ENCODE results near the gene PNPLA5. TPM values are rescaled to one million over a fixed set of nuclear protein-coding genes. Genes with fewer than 3 reads are reported as not detected.

The PNPLA5 gene
- total RNA-seq, 3 donors from 2014 or later (not counting 1 experiment from before 2014, with no cell fraction given), result not detected

DNA sequence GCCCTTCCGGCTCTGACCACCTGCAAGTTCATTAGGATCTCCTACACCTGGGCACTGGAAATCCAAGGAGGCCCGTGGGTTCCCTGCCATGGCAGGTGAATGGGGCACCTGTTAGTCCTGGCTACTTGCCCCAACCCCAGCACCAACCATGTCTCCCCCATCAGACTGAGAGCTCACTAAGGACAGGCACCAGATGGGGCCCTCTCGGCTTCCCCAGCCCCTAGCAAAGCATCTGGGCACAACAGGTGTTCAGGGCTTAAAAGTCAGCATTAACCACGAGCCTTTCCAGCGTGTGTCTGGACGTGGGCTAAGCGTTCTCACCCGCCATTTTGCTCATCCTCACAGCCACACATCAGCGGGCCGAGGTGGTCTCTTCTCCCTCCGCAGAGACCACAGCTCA lies 31.7 kb downstream of the PNPLA5 start:
- Mint-ChIP-seq H3K36me3 (no peaks in the 10 kb centered on the region), H3K9me3 (no peaks in the 10 kb centered on the region), H3K27ac (no peak overlapping the region), H3K27me3 (ENCODE audit: low read depth in 2 of 2) (peaks cover 46 to 47% of the 10 kb centered on the region in 2 donors), H3K4me1 (no peaks in the 10 kb centered on the region), H3K4me3 (no peak overlapping the region)
- H3K36me3 ChIP-seq (ENCODE audit: control insufficient read depth, insufficient read depth, low read length), result no peaks in the 10 kb centered on the region
- H3K9me3 ChIP-seq (ENCODE audit: control insufficient read depth, insufficient read depth, low read length), result no peaks in the 10 kb centered on the region
- no peaks in the 10 kb centered on the region for H3K4me1 ChIP-seq (ENCODE audit: control insufficient read depth, insufficient read depth, low read length)
- no peak for DNase-seq
- peaks cover 16% of the 10 kb centered on the region for H3K27me3 ChIP-seq (ENCODE audit: control insufficient read depth, insufficient read depth, low read length)
- no peak for ATAC-seq
- no peak overlapping the region for H3K27ac ChIP-seq (ENCODE audit: low read length)
- intact Hi-C loops (cut with micrococcal nuclease), result no loop called here
- TF ChIP-seq, protein P1, sequence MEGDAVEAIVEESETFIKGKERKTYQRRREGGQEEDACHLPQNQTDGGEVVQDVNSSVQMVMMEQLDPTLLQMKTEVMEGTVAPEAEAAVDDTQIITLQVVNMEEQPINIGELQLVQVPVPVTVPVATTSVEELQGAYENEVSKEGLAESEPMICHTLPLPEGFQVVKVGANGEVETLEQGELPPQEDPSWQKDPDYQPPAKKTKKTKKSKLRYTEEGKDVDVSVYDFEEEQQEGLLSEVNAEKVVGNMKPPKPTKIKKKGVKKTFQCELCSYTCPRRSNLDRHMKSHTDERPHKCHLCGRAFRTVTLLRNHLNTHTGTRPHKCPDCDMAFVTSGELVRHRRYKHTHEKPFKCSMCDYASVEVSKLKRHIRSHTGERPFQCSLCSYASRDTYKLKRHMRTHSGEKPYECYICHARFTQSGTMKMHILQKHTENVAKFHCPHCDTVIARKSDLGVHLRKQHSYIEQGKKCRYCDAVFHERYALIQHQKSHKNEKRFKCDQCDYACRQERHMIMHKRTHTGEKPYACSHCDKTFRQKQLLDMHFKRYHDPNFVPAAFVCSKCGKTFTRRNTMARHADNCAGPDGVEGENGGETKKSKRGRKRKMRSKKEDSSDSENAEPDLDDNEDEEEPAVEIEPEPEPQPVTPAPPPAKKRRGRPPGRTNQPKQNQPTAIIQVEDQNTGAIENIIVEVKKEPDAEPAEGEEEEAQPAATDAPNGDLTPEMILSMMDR (IDR thresholded peaks at IDR 0.05), result no peak
- no peak overlapping the region for H3K4me3 ChIP-seq (ENCODE audit: low read length)
- WGBS (ENCODE audit: insufficient coverage), result 78% methylated on average over 11 of the region's 11 CpGs

DNA sequence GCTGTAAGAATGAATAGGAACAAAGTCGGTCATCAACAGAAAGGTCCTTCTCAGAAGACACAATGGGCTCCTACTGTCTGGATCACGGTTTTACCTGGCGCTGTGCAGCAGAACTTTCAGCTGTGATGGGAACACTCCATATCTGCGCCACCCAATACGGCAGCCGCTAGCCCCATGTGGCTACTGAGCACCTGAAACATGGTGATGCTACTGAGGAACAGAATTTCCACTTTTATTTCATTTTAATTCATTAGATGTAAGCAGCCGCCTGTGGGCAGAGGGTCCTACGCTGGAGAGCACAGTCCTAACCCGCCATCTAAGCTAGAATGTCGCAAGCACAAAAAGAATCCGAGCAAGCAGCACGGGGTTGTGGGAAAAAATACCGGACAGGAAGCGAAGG lies 32.2 kb downstream of the PNPLA5 start:
- H3K27ac Mint-ChIP-seq, result no peak overlapping the region
- H3K4me3 ChIP-seq (ENCODE audit: low read length), result no peak overlapping the region
- no peaks in the 10 kb centered on the region for H3K9me3 ChIP-seq (ENCODE audit: control insufficient read depth, insufficient read depth, low read length)
- DNase-seq, result no peak
- intact Hi-C loops (cut with micrococcal nuclease), result no loop called here
- no peaks in the 10 kb centered on the region for H3K4me1 ChIP-seq (ENCODE audit: control insufficient read depth, insufficient read depth, low read length)
- H3K27me3 Mint-ChIP-seq (ENCODE audit: low read depth in 2 of 2), result peaks cover 42% of the 10 kb centered on the region in 2 donors
- H3K36me3 ChIP-seq (ENCODE audit: control insufficient read depth, insufficient read depth, low read length), result no peaks in the 10 kb centered on the region
- ATAC-seq, result no peak
- no peak overlapping the region for H3K4me3 Mint-ChIP-seq
- TF ChIP-seq, protein P1 (IDR thresholded peaks at IDR 0.05), result no peak
- H3K27me3 ChIP-seq (ENCODE audit: control insufficient read depth, insufficient read depth, low read length), result peaks cover 16% of the 10 kb centered on the region
- no peaks in the 10 kb centered on the region for H3K4me1 Mint-ChIP-seq
- no peaks in the 10 kb centered on the region for H3K36me3 Mint-ChIP-seq
- H3K9me3 Mint-ChIP-seq, result no peaks in the 10 kb centered on the region
- H3K27ac ChIP-seq (ENCODE audit: low read length), result no peak overlapping the region
- 87% methylated on average over 14 of the region's 14 CpGs for WGBS (ENCODE audit: insufficient coverage)

DNA sequence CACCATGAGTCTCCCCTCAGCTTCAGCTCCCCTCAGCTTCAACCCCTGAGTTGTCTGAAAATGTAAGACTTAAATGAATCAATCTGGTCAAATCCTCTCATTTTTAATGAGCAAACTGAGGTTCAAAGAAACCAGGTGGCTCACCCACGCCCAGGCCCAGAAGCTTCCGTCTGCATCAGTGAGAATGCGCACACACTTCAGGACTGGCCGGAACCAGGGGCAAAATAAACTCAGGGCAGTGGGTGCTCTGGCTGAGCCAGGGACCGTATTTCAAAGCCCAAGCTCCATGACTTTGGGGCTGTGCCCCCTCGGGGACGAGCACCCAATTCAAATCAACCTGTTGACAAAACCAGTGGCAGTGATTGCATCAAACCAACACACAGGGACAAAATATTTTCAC lies 32.6 kb downstream of the PNPLA5 start:
- H3K27me3 Mint-ChIP-seq (ENCODE audit: low read depth in 2 of 2), result peaks cover 37 to 41% of the 10 kb centered on the region in 2 donors
- TF ChIP-seq, protein P1 (IDR thresholded peaks at IDR 0.05), result no peak
- no peak overlapping the region for H3K27ac Mint-ChIP-seq
- ATAC-seq (no peak), DNase-seq (no peak)
- Histone ChIP-seq H3K27me3 (ENCODE audit: control insufficient read depth, insufficient read depth, low read length) (peaks cover 14% of the 10 kb centered on the region), H3K4me1 (ENCODE audit: control insufficient read depth, insufficient read depth, low read length) (no peaks in the 10 kb centered on the region), H3K4me3 (ENCODE audit: low read length) (no peak overlapping the region), H3K9me3 (ENCODE audit: control insufficient read depth, insufficient read depth, low read length) (no peaks in the 10 kb centered on the region), H3K27ac (ENCODE audit: low read length) (no peak overlapping the region), H3K36me3 (ENCODE audit: control insufficient read depth, insufficient read depth, low read length) (no peaks in the 10 kb centered on the region)
- H3K4me1 Mint-ChIP-seq, result no peaks in the 10 kb centered on the region
- no peaks in the 10 kb centered on the region for H3K9me3 Mint-ChIP-seq
- H3K4me3 Mint-ChIP-seq, result no peak overlapping the region
- H3K36me3 Mint-ChIP-seq, result no peaks in the 10 kb centered on the region
- intact Hi-C loops (cut with micrococcal nuclease), result no loop called here
- 76% methylated on average over 7 of the region's 7 CpGs for WGBS (ENCODE audit: insufficient coverage)

DNA sequence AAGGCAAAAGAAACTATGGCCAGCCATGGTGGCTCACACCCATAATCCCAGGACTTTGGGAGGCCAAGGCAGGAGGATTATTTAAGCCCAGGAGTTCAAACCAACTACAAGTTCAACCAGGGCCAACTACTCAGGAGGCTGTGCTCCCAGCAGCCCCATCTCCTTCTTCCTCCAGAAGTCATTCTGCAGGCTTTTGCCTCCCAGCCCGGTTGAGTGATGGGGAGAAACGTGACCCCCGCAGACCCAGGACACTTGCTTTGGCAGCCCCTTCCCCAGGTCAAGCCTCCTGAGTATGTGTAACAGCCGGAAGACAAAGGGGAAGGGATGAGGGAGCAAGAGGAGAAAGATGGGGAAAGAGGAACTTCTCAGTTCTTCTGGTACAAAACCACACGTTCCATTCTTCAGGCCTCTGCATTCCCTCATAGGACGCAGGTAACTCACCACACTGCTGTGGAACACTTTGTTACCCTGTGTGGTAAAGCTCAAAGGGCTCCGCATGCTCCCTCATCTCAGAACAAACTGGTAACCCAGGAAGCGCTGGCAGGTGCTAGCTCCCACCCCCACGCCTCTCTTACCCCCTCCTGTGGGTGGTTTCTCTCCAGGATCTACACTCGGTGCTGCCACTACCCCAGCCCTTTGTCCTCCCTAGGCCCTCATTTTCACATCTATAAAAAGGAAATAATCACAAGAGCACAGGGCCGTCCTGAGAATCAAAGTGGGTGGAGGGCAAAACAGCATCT lies 33.5 kb downstream of the PNPLA5 start:
- Histone ChIP-seq H3K36me3 (ENCODE audit: control insufficient read depth, insufficient read depth, low read length) (no peaks in the 10 kb centered on the region), H3K27ac (ENCODE audit: low read length) (no peak overlapping the region), H3K4me1 (ENCODE audit: control insufficient read depth, insufficient read depth, low read length) (no peaks in the 10 kb centered on the region), H3K4me3 (ENCODE audit: low read length) (no peak overlapping the region), H3K9me3 (ENCODE audit: control insufficient read depth, insufficient read depth, low read length) (no peaks in the 10 kb centered on the region), H3K27me3 (ENCODE audit: control insufficient read depth, insufficient read depth, low read length) (peaks cover 11% of the 10 kb centered on the region)
- Mint-ChIP-seq H3K4me1 (no peaks in the 10 kb centered on the region), H3K27ac (no peak overlapping the region), H3K9me3 (no peaks in the 10 kb centered on the region), H3K4me3 (no peak overlapping the region), H3K36me3 (no peaks in the 10 kb centered on the region), H3K27me3 (ENCODE audit: low read depth in 2 of 2) (peaks cover 29 to 35% of the 10 kb centered on the region in 2 donors)
- TF ChIP-seq, protein P1 (IDR thresholded peaks at IDR 0.05), result no peak
- WGBS (ENCODE audit: insufficient coverage), result 36% methylated on average over 11 of the region's 11 CpGs
- DNase-seq (no peak), ATAC-seq (no peak)
- intact Hi-C loops (cut with micrococcal nuclease), result no loop called here
